GM21825 (cell line): ENCODE measurements around the gene OPALIN.

Experiments
- ATAC-seq: cut with Tn5 transposase; IDR thresholded peaks from one replicate; pipeline ENCODE4 v1.9.1; 2021; ENCODE audit warnings: mild to moderate bottlenecking, moderate library complexity; ENCODE audit not compliant: unreplicated experiment

OPALIN gene

DNA sequence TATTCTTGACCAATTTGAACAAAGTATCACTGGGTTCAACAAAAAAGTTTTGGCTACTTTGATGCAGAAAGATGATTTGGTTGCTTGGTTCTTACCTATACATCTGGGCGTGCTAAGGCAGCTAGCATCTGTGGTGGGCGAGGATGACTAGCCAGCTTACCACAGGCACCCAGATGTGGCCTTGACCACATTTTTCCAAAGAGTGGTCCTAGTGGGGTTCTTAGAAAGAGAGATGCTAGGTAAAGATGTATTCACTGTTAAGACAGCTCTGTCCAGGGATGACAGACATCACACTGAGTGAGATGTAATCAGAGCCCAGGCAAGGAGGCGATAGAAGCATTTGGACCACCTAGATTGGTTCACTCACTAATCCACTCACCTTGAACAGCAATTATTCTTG, 53.8 kb downstream of the OPALIN start:
- no peak for ATAC-seq

DNA sequence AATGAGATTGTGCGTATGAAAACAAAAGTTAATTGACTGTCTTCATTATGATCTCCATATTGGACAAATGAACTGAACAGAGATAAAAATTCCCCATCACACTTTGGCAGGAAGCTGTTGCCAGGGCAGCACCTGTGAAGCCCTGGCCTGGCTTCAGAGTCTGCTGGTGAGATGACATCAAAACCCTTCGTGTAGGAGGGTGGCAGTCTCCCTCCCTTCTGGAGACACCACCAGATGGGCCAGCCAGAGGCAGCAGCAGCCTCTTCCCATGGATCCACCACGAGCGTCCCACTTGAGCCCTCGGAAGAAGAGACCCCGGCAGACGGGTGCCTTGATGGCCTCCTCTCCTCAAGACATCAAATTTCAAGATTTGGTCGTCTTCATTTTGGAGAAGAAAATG, 54.6 kb downstream of the OPALIN start, which contains the start of gene DNTT:
Gene DNTT (plus strand): TSS at position 205 of the 400 bp plus-strand sequence. CDS start 64 bp downstream, at position 269.
- ATAC-seq = no peak

DNA sequence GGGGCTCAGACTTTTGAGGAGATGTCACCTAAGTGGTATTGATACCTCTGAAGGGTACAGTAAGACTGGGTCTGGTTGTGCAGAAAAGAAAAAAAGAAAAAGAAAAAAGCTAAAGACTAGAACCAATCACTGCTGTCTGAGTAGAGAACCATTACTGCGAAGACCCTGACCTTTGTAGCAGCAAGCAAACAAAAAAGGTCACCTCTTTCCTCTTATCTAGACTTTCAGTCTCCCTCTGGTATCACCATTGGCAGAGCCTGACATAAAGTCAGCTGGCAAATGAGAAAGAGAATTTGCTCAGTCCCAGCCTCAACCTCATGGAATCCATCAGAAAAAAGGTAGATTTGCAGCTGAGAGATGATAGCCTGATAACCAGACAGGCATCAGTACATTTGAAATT, 57.2 kb downstream of the OPALIN start:
- no peak for ATAC-seq

GRCh38 chr10:96299383-96299782, 59.4 kb downstream of the OPALIN start:
- ATAC-seq = no peak

- no peak for ATAC-seq
Observed at GRCh38 chr10:96298362-96298761, 60.4 kb downstream of the OPALIN start.

DNA sequence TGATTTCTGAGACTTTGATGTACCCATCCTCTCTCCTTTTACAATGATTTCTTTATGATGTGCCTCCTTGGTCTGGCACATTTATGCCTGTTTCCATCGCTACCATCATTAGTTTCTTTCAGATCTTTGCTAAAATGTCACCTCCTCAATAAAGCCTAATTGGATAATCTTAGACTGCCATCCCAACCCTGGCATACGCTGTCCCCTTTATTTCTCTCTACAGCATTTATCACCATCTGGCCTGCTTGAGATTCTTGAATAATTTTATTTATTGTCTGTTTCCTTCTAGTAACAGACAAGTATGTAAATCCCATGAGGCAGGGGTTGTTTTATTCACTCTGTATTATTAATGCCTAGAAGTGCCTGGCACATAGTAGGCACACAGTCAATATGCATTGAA, 61.3 kb downstream of the OPALIN start:
- no peak for ATAC-seq

DNA sequence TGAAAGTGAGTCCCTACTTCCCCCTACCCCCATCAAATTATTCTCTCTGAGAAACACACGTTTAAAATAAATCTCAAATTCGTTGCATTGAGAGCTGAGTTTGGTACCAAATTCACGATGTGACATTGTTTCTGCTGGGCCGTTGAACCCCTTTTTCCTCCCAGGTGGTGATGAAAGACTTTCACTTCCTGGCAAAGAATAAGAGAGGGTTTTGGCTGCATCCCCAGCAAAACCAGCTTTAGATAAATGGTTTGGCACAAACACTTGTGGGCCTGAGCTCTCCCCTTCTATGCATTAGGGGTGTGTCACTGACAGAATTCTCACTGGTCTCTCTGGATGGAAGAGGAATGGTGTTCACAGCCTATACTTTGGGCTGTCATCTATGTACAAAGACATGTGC, 63.3 kb downstream of the OPALIN start:
- no peak for ATAC-seq
